ENCODE data around the gene CKAP4. TPM values are rescaled to one million over a fixed set of nuclear protein-coding genes. Genes with fewer than 3 reads are reported as not detected.

The CKAP4 gene
- total and polyA plus RNA-seq, 7 donors: 7.6 to 24.4 (median 14.7) TPM

GRCh38 chr12:106248846-106249371 is 1.1 kb upstream of the CKAP4 start:
- Histone ChIP-seq H3K9me3 (no peaks in the 10 kb centered on the region), H3K4me3 (peak overlapping the region; percentile 74), H3K27ac (peak overlapping the region; percentile 95), H3K4me1 (peaks cover 34% of the 10 kb centered on the region), H3K27me3 (ENCODE audit: insufficient read depth in 3 of 3, low read length in 2 of 3) (no peaks in the 10 kb centered on the region), H3K36me3 (ENCODE audit: insufficient read depth in 1 of 2, low read depth in 1 of 2) (no peaks in the 10 kb centered on the region)
- intact Hi-C loops (cut with DNase I): loop anchor here (5.0 kb wide), 1 partner anchor 53 kb away; the partner anchor contains the start of gene TCP11L2 (in 2 of the 2)
- no peak for TF ChIP-seq CTCF (IDR thresholded peaks at IDR 0.05)
- peak in 1 of 4 donors; percentile 2 for ATAC-seq
- no peak for DNase-seq
- WGBS, 3 donors: 37 to 44% (median 40%) methylated on average over 12 of the region's 12 CpGs

GRCh38 chr12:106248312-106248845 is 559 bp upstream of the CKAP4 start:
- TF ChIP-seq CTCF (IDR thresholded peaks at IDR 0.05): no peak
- Histone ChIP-seq H3K36me3 (ENCODE audit: insufficient read depth in 1 of 2, low read depth in 1 of 2) (no peaks in the 10 kb centered on the region), H3K27me3 (ENCODE audit: insufficient read depth in 3 of 3, low read length in 2 of 3) (no peaks in the 10 kb centered on the region), H3K9me3 (no peaks in the 10 kb centered on the region), H3K4me1 (peaks cover 38% of the 10 kb centered on the region), H3K4me3 (peak overlapping the region; percentile 74), H3K27ac (peak overlapping the region; percentile 95)
- ATAC-seq (peak; percentile 26 to 49 (median 30)), DNase-seq (peak; percentile 63 to 75)
- 6 to 9% (median 9%) methylated on average over 27 to 35 of the region's 36 CpGs for WGBS, 3 donors
- intact Hi-C loops (cut with DNase I): loop anchor here (5.0 kb wide), 1 partner anchor 54 kb away; the partner anchor contains the start of gene TCP11L2 (in 2 of the 2)

- no peaks in the 10 kb centered on the region for H3K27me3 ChIP-seq (ENCODE audit: insufficient read depth in 3 of 3, low read length in 2 of 3)
- peaks cover 0 to 5% of the 10 kb centered on the region in 2 donors for H3K36me3 ChIP-seq (ENCODE audit: insufficient read depth in 1 of 2, low read depth in 1 of 2)
- TF ChIP-seq CTCF (IDR thresholded peaks at IDR 0.05): peak; percentile 12
- no peaks in the 10 kb centered on the region for H3K9me3 ChIP-seq
- peaks cover 38% of the 10 kb centered on the region for H3K4me1 ChIP-seq
- DNase-seq (peak; percentile 79 to 90), ATAC-seq (peak; percentile 31 to 74 (median 49))
- 1 to 2% (median 1%) methylated on average over 32 to 69 of the region's 71 CpGs for WGBS, 3 donors
- peak overlapping the region; percentile 74 for H3K4me3 ChIP-seq
- H3K27ac ChIP-seq: peak overlapping the region; percentile 95
- intact Hi-C loops (cut with DNase I): loop anchor here (5.0 kb wide), 1 partner anchor 55 kb away; the partner anchor contains the start of gene TCP11L2 (in 2 of the 2)
These were observed 738 bp downstream of the CKAP4 start for GRCh38 chr12:106246891-106247673.

GRCh38 chr12:106245767-106246166 is 2.1 kb downstream of the CKAP4 start:
- intact Hi-C loops (cut with DNase I): loop anchor here (5.0 kb wide), 1 partner anchor 57 kb away; the partner anchor contains the start of gene TCP11L2 (in 2 of the 2)
- 61 to 76% (median 76%) methylated on average over 12 of the region's 12 CpGs for WGBS, 3 donors
- ATAC-seq (peak in 2 of 4 donors; percentile 1 to 33), DNase-seq (peak; percentile 50 to 65)
- Histone ChIP-seq H3K9me3 (no peaks in the 10 kb centered on the region), H3K27me3 (ENCODE audit: insufficient read depth in 3 of 3, low read length in 2 of 3) (no peaks in the 10 kb centered on the region), H3K36me3 (ENCODE audit: insufficient read depth in 1 of 2, low read depth in 1 of 2) (peaks cover 0 to 11% of the 10 kb centered on the region in 2 donors), H3K27ac (peak overlapping the region; percentile 95), H3K4me1 (peaks cover 38% of the 10 kb centered on the region), H3K4me3 (peak overlapping the region; percentile 74)
- no peak for TF ChIP-seq CTCF (IDR thresholded peaks at IDR 0.05)
